ENCODE results near the gene PDE4D.

GRCh38 chr5:59299006-59299405 lies 594.5 kb downstream of the PDE4D start:
- TF ChIP-seq, protein P1, sequence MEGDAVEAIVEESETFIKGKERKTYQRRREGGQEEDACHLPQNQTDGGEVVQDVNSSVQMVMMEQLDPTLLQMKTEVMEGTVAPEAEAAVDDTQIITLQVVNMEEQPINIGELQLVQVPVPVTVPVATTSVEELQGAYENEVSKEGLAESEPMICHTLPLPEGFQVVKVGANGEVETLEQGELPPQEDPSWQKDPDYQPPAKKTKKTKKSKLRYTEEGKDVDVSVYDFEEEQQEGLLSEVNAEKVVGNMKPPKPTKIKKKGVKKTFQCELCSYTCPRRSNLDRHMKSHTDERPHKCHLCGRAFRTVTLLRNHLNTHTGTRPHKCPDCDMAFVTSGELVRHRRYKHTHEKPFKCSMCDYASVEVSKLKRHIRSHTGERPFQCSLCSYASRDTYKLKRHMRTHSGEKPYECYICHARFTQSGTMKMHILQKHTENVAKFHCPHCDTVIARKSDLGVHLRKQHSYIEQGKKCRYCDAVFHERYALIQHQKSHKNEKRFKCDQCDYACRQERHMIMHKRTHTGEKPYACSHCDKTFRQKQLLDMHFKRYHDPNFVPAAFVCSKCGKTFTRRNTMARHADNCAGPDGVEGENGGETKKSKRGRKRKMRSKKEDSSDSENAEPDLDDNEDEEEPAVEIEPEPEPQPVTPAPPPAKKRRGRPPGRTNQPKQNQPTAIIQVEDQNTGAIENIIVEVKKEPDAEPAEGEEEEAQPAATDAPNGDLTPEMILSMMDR (IDR thresholded peaks at IDR 0.05) = no peak
- TF ChIP-seq POLR2A (IDR thresholded peaks at IDR 0.05) = no peak

All from heart left ventricle (tissue), 13 donors.